ENCODE measurements around the gene HTT.
"Not testable (repeated sequence)": the region's sequence is repeated elsewhere in the genome, so short reads cannot be mapped to it uniquely, and the experiment has no call there.

Gene HTT

DNA sequence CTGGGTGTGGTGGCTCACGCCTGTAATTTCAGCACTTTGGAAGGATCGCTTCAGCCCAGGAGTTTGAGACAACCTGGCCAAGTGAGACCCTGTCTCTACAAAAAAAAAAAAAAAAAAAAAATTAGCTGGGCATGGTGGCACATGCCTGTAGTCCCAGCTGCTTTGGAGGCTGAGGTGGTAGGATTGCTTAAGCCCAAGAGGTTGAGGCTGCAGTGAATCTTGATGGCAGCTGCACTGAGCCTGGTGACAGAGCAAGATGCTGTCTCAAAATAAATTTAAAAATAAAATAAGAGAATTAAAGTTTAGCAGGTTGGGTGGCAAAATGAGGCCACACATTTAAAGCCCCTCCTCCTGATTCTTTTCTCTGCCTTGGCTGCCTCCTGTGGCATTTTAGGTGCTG is 47.1 kb downstream of the HTT start:
- DNase-seq (ENCODE audit: low spot score) = no peak

DNA sequence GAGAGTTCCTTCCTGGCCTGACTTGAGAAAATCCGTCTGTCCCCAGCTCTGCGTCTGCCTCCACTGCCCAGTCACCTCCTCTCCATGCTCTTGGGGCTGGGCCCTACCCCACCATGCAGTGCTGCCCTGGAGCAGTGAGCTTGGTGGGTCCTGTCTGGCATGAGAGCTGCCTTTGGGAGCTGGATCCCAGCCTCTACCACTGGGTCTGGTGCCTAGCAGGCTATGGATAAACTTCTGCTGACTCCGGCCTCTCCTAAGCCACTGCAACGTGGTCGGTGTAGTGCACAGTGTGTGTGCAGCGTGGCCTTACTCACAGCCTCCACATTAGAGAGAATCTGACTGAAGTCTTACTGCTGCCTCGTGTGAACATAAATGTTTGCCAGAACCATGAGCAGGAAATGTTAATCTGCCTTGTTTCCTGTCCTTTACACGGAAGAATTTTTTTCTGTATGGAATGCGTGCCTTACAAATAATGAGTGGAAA is 47.6 kb downstream of the HTT start:
- no peak for DNase-seq (ENCODE audit: low spot score)

DNA sequence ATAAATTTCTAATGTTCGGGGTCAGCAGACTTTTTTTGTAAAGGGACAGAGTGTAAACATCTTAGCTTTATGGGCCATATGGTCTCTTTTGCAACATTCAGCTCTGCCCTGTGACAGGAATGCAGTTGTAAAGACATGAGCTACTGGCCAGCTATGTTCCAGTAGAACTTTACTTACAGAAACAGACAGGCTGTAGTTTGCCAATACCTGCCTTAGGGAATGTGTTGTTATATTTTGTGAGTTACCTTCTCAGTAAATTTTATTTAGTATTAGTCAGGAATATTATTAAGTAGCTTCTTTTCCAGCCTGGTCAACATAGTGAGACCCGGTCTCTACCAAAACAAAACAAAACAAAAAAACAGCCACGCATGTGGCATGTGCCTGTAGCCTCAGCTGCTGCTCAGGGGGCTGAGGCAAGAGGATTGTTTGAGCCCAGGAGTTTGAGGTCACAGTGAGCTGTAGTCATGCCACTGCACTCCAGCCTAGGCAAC is 48.7 kb downstream of the HTT start:
- no peak for DNase-seq (ENCODE audit: low spot score)

DNA sequence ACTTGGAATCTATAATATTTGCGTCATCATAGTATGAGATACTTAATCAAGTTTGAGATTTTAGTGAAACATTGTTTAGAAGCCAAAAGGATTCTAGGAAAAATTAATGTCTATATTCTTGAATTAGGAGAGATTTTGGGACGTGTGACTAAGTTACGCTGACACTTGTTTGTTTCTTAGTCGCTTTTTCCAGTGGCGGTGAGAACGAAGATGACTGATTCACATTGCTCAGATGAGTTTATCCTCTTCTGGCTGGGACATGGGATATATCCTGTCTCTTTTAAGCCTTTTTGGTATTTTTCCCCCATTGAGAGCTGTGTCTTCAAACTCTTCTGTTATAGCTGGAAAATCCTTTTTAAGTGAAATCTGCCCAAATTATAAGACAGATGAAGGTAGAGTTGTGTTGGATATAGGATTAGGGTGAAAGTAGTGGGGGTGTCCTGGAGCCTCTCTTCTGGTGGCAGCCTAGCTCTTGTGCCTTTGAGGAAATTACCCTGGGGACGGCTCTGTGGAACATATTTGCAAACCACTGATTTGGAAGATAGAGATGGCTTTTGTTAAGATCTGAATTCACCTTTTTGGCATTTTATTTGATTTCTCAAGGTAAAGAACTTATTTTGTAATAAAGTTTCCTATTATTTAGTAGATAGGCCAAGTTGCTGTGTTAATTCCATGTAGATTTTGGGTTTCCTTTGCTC is 49.7 kb downstream of the HTT start:
- no peak for DNase-seq (ENCODE audit: low spot score)

DNA sequence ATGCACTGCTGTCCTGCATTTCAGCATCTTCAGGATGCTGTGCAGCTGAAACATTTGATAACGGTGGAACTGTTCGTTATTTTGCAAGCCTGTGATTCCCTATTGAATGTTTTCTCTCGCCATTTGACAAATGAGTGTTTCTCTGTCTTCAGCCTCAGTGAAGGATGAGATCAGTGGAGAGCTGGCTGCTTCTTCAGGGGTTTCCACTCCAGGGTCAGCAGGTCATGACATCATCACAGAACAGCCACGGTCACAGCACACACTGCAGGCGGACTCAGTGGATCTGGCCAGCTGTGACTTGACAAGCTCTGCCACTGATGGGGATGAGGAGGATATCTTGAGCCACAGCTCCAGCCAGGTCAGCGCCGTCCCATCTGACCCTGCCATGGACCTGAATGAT is 52.6 kb downstream of the HTT start:
- DNase-seq (ENCODE audit: low spot score) = no peak

DNA sequence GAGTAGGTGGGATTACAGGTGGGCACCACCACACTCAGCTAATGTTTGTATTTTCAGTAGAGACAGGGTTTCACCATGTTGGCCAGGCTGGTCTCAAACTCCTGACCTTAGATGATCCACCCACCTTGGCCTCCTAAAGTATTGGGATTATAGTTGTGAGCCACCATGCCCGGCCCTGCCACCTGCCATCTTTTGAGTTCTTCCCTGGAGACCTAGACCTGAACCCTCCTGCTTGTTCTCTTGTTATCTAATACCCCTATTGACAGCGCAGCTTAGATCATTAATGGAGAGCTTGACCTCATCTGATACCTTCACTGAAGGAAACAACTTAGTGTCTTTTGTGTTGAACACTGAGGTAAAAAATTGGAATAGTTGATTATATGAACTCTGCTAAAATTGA is 53.6 kb downstream of the HTT start:
- DNase-seq (ENCODE audit: low spot score) = no peak

DNA sequence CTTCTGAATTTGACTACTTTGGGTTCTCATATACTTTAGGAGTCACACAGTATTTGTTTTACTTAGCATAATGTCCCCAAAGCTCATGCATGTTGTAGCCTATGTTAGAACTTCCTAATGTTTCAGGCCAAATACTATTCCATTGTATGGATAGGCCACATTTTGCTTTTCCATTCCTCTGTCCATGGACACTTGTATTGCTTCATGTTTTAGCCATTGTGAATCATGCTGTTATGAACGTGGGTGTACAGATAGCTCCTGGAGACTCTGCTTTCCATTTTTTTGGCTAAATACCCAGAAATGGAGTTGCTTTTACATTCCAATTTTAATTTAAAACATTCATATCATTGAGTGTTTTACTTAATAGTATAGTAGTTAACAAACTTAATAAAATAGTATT is 54.5 kb downstream of the HTT start:
- DNase-seq (ENCODE audit: low spot score) = no peak

DNA sequence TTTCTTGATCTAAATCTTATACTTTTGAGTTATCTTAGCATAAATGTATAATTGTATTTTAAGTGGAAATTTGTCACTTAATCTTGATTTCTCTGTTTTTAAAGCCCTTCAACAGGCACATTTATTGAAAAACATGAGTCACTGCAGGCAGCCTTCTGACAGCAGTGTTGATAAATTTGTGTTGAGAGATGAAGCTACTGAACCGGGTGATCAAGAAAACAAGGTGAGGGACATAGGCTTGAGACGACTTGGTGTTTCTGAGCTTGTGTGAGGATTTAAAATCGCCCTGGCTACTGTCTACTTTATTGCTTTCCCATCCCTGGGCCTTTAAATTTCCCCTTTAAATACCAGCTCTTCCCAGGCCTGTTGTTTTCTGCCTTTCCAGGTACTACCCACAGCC is 55.7 kb downstream of the HTT start:
- no peak for DNase-seq (ENCODE audit: low spot score)

DNA sequence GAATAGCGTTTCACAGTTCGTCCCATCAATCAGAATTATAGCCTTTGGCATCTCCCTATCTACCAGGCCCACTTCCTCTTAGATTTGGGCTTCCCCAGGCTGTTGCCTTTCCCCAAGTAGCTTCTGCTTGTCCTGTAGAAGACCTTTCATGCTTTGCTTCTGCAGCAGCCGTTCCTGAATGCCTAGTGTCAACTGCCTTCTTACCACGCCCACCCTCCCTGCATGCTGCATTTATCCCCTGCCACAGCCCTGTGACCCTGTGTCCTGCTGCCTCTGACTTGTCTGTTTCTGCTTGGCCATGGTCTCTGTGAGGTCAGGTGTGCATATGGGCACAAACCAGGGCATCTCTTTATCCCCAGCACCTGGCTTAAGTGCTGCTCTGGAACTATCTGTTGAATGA is 56.3 kb downstream of the HTT start:
- no peak for DNase-seq (ENCODE audit: low spot score)

DNA sequence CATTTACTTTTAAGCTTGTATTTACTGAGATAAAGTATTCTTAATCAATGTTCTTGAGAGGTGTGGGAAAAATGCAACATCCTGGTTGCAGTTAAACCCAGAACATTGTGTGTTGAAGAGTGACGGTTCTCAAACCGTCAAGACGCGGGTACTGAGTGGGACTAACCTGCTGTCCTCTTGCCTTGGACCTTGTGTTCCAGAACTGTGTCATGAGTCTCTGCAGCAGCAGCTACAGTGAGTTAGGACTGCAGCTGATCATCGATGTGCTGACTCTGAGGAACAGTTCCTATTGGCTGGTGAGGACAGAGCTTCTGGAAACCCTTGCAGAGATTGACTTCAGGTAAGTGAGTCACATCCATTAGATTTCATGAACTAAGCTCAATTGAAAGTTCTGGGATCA is 59.7 kb downstream of the HTT start:
- DNase-seq (ENCODE audit: low spot score) = no peak

DNA sequence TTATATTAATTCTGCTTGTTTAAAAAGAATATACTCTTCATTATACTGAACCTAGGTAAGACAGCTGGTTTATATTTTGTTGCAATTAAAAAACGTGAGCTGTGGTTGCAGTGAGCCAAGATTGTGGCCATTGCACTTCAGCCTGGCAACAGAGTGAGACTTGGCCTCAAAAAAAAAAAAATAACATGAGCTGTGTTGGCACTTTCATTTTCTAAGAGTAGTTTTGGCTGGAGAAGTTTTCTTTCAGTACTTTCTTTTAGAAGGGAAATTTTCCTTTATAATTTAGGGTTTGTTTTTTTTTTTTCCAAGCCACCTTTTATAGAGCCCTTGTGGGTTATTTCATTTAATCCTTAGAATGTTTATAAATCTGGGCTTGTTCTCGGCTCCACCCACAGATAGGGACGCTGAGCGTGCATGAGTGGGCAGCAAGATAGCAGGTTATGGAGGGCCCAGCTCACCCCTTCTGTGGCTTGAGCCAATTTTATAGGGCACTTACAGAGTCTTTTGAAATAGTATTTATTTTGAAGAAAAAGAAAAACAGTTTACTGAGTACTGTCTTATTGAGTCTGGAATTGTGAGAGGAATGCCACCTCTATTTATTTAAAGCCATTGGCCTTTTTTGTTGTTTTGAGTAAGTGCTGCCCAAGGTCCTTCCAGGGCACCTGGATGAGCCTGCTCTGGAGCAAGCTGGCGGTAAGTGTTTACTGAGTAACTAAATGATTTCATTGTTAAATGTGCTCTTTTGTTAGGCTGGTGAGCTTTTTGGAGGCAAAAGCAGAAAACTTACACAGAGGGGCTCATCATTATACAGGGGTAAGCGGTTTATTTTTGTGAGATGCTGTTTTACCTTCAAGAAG is 60.9 kb downstream of the HTT start:
- no peak for DNase-seq (ENCODE audit: low spot score)

DNA sequence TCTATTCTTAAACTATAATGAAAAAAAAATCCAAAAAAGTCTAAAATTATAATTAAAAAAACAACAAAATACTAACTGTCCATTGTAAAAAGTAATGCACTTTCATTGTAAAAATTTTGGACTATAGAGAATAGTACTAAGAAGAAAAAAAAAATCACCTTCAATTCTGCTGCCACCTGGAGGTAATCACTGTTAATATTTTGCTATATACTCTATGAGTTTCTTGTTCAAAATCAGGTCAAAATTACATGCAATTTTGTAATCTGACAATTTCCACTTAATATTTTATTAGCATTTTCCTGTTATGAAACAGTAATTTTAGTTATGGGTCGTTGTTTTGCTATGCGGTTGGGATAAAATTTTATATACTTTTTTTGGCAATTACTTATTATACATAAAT is 62.0 kb downstream of the HTT start:
- no peak for DNase-seq (ENCODE audit: low spot score)

DNA sequence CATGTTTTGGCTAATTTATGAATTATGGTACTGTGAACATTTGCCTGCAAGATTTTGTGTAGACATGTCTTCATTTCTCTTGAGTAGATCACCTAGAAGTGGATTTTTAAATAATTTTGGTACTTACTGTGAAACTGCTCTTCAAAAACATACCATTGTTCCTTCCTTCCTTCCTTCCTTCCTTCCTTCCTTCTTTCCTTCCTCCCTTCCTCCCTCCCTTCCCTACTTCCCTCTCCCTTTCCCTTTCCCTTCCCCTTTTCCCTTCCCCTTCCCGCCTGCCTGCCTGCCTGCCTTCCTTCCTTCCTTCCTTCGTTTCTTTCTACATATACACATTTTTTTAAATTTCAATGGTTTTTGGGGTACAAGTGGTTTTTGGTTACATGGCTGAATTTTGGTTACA is 63.4 kb downstream of the HTT start:
- DNase-seq (ENCODE audit: low spot score) = no peak

DNA sequence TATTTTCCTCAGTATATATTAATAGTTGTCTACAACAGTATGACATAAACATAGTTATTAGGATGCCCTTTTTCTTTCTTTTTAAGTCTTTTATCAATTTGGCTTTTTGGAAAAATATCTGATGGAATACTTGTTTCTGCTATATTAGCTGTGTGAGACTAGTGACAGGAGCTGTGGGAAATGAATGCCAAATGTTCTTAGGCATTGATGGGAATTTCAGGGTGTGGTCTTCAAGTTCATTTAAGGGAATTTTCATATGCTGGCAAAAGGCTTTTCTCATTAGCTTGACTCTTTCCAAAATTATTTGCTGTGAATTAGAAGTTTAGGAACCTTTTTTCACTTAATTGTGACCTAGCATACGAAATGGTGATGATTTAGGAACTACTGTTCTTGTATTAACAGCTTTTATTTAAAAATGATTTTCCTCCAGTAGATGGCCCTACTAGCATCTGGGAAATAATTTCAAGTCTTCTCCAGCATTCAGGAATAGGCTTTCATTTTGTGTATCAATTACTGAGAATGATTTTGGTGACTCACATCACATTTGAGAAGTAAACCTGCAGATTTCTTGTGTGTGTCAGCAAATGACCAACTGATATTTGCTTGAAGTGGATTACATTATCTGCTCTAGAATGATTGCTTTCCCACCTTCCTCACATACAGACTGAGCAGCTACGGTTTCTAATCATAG is 70.9 kb downstream of the HTT start:
- DNase-seq (ENCODE audit: low spot score) = no peak

DNA sequence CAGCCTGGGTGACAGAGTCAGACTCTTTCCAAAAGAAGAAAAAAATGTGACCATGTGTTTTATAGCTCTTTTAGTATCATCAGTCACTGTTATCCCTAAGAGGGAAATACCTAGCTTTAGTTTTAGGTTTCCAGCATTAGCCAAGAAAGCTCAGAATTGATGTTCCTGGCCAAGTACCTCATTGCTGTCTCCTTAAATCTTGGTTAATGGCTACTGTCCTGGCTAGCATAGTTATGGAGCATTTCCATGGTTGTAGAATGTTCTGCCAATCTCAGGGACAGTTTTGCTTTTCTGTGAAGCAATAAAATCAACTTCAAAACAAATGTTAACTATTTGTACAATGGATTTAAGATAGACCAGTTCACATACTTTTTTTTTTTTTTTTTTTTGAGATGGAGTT is 74.4 kb downstream of the HTT start:
- DNase-seq (ENCODE audit: low spot score) = no peak

DNA sequence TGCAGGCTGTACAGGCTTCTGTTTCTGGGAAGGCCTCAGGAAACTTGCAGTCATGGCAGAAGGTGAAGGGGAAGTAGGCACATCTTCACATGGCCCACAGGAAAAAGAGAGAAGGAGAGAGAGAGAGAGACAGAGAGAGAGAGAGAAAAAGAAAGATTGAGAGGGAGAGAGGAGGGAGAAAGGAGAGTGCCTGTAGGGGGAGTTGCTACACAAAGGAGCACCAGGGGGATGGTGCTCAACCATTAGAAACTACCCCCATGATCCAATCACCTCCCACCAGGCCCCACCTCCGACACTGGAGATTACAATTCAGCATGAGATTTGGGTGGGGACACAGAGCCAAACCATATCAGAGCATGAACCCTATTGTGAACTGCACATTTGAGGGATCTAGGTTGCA is 76.8 kb downstream of the HTT start:
- not testable (repeated sequence) for DNase-seq (ENCODE audit: low spot score)

DNA sequence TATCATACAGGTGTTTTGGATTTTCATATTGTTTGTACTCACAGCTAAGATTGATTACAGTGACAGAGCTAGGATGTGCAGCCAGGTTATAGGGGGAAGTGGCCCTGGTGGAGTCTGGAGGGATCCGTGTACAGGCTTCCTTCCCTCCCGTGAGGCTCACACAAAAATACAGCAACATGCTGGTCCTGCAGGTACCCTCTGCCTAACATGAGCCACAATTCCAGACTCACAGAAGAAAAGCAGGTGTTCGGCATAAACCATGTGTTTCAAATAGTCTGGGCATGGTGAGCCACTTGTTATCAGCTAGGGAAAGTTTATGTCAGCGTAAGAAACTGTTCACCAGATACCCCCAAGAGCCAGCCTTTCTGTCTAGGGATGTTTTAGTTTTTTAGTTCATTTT is 82.9 kb downstream of the HTT start:
- no peak for DNase-seq (ENCODE audit: low spot score)

DNA sequence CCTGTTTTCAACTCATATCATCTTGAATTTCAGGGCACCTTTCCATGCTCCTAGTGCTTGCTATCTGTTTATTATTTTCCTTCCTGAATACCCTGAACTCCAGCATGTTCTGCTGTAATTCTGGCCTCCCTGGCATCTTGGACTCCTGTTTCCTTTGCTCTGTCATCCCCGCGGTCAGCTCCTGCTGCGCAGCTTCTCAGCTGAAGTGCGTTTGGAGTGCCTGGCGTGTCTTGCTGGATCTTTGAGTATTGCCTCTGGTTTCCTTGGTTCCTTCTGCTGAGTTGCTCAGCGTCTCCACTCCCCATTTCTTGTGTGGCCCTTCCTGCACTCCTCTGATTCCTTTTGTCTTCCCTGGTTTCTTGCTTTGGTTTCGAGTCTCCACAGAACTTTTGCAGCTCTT is 84.4 kb downstream of the HTT start:
- DNase-seq (ENCODE audit: low spot score) = no peak

DNA sequence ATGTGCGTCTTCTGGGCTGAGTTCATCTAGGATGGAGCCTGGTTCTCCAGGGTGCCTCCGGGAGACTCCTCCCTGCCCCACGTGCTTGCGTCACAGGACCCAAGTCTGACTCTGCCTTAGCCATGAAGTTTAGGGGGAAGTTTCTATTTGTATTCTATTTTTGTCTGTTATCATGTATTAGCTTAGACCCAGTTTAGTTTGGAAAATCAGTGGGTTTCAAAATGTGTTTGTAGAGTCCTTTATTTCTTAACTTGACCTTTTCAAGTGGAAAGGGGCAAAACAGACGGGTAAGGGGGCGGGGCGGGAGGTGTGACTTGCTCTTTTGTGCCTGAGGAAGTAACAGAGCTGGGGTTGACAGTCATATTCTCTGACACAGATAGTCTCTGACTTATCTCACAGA is 86.0 kb downstream of the HTT start:
- no peak for DNase-seq (ENCODE audit: low spot score)

DNA sequence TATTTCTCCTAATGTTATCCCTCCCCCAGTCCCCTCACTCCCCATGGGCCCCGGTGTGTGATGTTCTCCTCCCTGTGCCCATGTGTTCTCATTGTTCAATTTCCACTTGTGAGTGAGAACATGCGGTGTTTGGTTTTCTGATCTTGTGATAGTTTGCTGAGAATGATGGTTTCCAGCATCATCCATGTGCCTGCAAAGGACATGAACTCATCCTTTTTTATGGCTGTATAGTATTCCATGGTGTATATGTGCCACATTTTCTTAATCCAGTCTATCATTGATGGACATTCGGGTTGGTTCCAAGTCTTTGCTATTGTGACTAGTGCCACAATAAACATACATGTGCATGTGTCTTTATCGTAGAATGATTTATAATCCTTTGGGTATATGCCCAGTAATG is 86.6 kb downstream of the HTT start:
- not testable (repeated sequence) for DNase-seq (ENCODE audit: low spot score)

DNA sequence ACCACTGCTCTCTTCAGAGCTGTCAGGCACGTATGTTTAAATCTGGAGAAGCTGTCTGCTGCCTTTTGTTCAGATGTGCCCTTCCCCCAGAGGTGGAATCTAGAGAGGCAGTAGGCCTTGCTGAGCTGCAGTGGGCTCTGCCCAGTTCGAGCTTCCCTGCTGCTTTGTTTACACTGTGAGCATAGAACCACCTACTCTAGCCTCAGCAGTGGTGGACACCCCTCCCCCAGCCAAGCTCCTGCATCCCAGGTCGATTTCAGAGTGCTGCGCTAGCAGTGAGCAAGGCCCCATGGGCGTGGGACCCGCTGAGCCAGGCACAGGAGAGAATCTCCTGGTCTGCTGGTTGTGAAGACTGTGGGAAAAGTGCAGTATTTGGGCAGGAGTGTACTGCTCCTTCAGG is 92.0 kb downstream of the HTT start:
- DNase-seq (ENCODE audit: low spot score) = not testable (repeated sequence)

DNA sequence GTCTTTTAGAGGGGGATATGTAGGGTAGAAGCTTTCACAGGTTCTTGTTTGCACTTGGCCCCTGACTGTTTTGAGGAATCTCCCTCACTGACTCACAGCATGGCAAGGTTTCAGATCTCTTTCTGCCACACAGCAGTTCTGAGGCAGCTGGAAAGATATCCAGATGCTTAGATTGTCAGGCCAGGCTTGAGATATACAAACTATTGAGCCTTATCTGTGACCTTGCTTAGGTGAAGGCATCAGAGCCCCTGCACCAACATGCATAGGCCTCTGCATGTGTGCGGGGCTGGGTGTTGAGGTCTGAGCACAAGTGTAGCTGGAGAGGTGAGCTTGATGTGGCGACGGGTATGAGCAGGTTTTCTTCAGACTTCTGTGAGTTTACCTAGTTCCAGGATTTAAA is 93.5 kb downstream of the HTT start:
- no peak for DNase-seq (ENCODE audit: low spot score)
